ENCODE measurements around the gene ZNF827.

ZNF827 gene

GRCh38 chr4:145859426-145859825 lies 79.2 kb downstream of the ZNF827 start:
- Histone ChIP-seq H3K4me3 (ENCODE audit: low read depth in 1 of 2, low read length in 2 of 2) (no peak overlapping the region), H3K27me3 (ENCODE audit: control insufficient read depth in 1 of 2, insufficient read depth in 2 of 2, low read length in 2 of 2) (no peaks in the 10 kb centered on the region), H3K9ac (ENCODE audit: low read length) (no peak overlapping the region), H3K4me1 (ENCODE audit: insufficient read depth, low read length) (peaks cover 7% of the 10 kb centered on the region), H3K9me3 (ENCODE audit: low read length) (no peaks in the 10 kb centered on the region), H3K36me3 (ENCODE audit: insufficient read depth, low read length) (no peaks in the 10 kb centered on the region), H3K27ac (ENCODE audit: low read depth, low read length) (no peak overlapping the region)

DNA sequence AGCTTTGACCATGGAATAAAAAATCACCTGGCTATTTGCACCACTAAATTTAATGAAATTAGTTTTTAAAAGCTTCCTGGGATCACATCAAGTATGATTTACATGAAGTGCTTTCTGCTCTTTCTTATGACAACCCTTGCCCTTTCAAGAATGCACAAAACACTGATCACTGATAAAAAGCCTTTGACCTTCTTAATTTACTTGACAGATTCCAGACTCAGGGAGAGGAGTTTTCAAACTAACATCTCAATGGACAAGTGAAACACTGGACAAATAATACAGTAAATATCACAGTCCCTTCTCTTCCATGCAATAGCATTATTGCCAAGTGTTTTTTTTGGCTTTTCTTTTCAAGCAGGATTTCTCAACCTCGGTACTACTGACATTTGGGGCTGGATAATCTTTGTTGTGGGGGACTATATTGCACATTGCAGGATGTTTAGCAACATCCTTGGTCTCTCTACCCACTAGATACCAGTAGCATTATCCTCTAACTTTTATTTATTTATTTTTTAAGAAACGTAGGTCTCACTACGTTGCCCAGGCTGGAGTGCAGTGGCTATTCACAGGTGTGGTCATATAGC lies 86.3 kb downstream of the ZNF827 start:
- H3K4me3 ChIP-seq (ENCODE audit: low read depth in 1 of 2, low read length in 2 of 2), result no peak overlapping the region
- no peak overlapping the region for H3K27ac ChIP-seq (ENCODE audit: low read depth, low read length)
- H3K9me3 ChIP-seq (ENCODE audit: low read length), result no peaks in the 10 kb centered on the region
- H3K27me3 ChIP-seq (ENCODE audit: control insufficient read depth in 1 of 2, insufficient read depth in 2 of 2, low read length in 2 of 2), result no peaks in the 10 kb centered on the region
- H3K9ac ChIP-seq (ENCODE audit: low read length), result no peak overlapping the region
- peaks cover 31% of the 10 kb centered on the region for H3K4me1 ChIP-seq (ENCODE audit: insufficient read depth, low read length)
- peaks cover 4% of the 10 kb centered on the region for H3K36me3 ChIP-seq (ENCODE audit: insufficient read depth, low read length)

DNA sequence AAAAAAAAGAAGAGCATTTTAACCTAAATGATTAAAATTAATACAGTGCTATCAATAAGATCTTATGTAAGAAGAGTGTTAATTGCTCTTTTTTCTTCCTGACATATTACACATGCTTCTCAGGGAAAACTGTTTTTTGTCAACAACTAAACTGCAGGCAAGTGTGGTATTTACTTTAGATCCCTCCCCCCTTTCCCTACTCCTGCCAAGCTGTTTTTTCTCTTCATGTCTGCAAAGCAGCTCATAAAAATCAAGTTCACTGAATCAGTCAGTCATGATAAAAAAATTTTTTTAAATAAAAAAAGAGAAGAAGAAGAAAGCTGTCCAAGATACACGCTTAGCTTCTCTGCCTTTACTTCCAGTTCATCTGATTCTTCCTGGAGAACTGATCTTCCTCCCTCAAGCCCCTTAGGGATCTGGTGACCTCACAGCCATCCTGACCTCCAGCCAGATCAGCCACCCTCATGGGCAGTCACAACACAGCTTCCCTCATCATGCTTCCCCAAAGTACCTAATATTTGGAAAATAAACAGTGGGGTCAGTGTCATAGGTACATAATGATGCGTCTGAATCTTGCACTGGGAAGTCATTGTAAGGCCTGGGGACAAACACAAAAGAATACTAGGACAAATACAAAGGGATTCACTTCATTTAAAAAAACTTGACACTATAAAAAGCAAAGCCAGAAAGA lies 87.0 kb downstream of the ZNF827 start:
- H3K4me3 ChIP-seq (ENCODE audit: low read depth in 1 of 2, low read length in 2 of 2), result no peak overlapping the region
- H3K36me3 ChIP-seq (ENCODE audit: insufficient read depth, low read length), result peaks cover 4% of the 10 kb centered on the region
- H3K27me3 ChIP-seq (ENCODE audit: control insufficient read depth in 1 of 2, insufficient read depth in 2 of 2, low read length in 2 of 2), result no peaks in the 10 kb centered on the region
- H3K4me1 ChIP-seq (ENCODE audit: insufficient read depth, low read length), result peaks cover 31% of the 10 kb centered on the region
- no peaks in the 10 kb centered on the region for H3K9me3 ChIP-seq (ENCODE audit: low read length)
- no peak overlapping the region for H3K27ac ChIP-seq (ENCODE audit: low read depth, low read length)
- no peak overlapping the region for H3K9ac ChIP-seq (ENCODE audit: low read length)

DNA sequence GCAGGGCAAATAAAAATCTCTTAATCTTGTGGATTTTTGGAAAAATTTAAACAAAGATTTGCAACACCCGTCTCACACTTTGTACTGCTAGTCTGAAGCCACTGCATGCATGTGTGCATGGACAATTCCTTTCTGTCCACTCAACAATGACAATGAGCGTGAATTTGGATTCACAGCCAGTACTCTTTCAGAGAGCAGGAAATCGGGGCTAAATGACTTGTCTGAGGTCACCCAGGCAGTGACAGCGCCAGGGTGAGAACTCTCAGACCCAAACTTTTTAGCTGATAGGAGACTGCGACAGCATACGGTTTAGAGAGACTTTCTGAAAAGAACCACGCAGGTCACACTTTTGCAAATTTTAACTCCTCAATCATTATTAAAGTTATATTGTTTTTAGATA lies 90.9 kb downstream of the ZNF827 start:
- Histone ChIP-seq H3K4me1 (ENCODE audit: insufficient read depth, low read length) (peaks cover 22% of the 10 kb centered on the region), H3K27ac (ENCODE audit: low read depth, low read length) (no peak overlapping the region), H3K4me3 (ENCODE audit: low read depth in 1 of 2, low read length in 2 of 2) (no peak overlapping the region), H3K36me3 (ENCODE audit: insufficient read depth, low read length) (peaks cover 9% of the 10 kb centered on the region), H3K9me3 (ENCODE audit: low read length) (no peaks in the 10 kb centered on the region), H3K27me3 (ENCODE audit: control insufficient read depth in 1 of 2, insufficient read depth in 2 of 2, low read length in 2 of 2) (no peaks in the 10 kb centered on the region), H3K9ac (ENCODE audit: low read length) (no peak overlapping the region)

DNA sequence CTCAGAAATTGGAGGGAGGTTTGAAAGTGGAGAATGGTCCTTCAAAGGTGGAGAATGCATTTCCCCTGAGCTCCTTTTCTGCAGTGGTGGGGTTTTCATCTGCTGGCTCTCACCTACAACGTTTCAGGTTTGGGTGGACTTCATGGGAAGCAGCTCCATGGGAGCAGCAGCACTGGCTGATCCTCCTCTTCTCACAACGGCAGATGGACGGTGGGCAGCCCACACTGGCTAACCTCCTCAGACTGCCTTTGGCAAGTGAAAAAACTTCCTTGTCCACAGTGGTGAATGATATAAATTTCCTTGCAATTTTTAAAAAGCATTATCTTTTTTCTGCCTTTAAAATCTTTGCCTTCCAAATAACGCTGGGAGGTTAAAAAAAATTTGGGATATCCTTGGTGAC lies 93.5 kb downstream of the ZNF827 start:
- Histone ChIP-seq H3K4me3 (ENCODE audit: low read depth in 1 of 2, low read length in 2 of 2) (no peak overlapping the region), H3K4me1 (ENCODE audit: insufficient read depth, low read length) (no peaks in the 10 kb centered on the region), H3K27ac (ENCODE audit: low read depth, low read length) (no peak overlapping the region), H3K9me3 (ENCODE audit: low read length) (no peaks in the 10 kb centered on the region), H3K27me3 (ENCODE audit: control insufficient read depth in 1 of 2, insufficient read depth in 2 of 2, low read length in 2 of 2) (no peaks in the 10 kb centered on the region), H3K36me3 (ENCODE audit: insufficient read depth, low read length) (peaks cover 15% of the 10 kb centered on the region), H3K9ac (ENCODE audit: low read length) (no peak overlapping the region)

DNA sequence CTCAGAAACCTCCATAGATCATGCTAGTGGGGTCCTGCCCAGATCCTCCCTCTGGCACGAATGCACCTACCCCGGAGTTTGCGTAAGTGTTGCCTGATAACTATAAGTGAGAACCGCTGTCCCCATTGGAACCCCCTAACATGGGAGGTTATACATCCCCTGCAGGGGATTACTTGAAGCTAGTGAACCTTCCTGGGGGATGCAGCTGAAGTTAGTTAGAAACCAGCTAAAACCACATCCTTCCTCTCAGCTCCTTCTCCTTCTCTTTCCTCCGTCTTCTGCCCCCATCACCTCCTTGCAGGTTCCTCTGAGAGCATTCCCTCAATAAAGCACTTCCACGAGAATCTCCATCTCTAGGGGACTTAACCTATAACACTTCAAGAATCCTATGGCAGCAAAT lies 95.0 kb downstream of the ZNF827 start:
- Histone ChIP-seq H3K36me3 (ENCODE audit: insufficient read depth, low read length) (peaks cover 11% of the 10 kb centered on the region), H3K27me3 (ENCODE audit: control insufficient read depth in 1 of 2, insufficient read depth in 2 of 2, low read length in 2 of 2) (no peaks in the 10 kb centered on the region), H3K4me3 (ENCODE audit: low read depth in 1 of 2, low read length in 2 of 2) (no peak overlapping the region), H3K9me3 (ENCODE audit: low read length) (no peaks in the 10 kb centered on the region), H3K4me1 (ENCODE audit: insufficient read depth, low read length) (no peaks in the 10 kb centered on the region), H3K9ac (ENCODE audit: low read length) (no peak overlapping the region), H3K27ac (ENCODE audit: low read depth, low read length) (no peak overlapping the region)

DNA sequence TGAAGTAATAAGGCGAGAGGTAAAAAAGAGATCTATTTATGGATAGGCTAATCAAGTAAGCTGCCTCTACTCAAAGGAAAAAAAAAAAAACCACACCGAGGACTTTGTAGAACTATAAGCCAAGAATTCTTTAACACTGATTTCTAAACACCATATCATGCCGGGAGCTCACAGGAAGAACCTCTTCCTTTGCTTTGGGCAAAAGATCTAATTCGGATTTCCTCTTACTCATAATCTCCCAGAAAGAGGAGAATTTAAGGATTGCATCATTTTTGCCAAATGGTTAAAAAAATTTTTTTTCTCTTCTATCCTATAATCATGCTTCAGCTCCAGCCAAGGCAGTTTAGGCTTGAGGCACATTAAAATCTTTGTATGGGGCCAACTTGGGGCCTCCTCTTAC lies 95.5 kb downstream of the ZNF827 start:
- H3K4me3 ChIP-seq (ENCODE audit: low read depth in 1 of 2, low read length in 2 of 2), result no peak overlapping the region
- H3K27me3 ChIP-seq (ENCODE audit: control insufficient read depth in 1 of 2, insufficient read depth in 2 of 2, low read length in 2 of 2), result no peaks in the 10 kb centered on the region
- no peak overlapping the region for H3K27ac ChIP-seq (ENCODE audit: low read depth, low read length)

DNA sequence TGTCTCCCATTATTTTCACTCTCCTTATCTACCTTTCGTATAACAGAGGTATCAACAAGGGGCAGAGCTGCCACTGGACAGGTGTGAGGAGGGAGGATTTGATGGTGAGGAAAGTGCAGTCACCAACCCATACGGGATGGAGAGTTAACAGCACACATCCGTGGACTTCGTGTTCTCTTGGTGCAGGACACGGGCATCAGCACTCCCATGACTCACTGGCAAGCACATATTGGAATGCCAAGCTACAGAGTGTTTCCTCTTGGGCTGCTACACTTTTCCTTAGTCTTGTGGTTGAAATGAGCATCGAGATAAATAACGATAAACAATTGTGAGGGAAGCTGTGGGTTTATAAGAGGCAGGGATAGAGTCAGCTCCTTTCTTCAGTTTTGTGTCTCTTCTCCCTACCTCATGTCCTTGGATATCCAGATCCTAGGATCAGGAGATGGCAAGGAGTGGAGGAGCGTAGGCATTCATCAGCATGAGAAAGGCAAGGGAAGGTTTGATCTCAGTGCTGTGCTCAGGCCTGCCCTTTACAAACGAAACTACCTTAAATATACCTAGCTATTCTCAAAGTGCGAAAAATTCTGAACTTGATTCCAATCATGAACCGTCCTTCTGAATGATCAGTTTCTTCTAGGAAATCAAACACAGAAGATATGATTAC lies 96.3 kb downstream of the ZNF827 start:
- Histone ChIP-seq H3K9ac (ENCODE audit: low read length) (no peak overlapping the region), H3K36me3 (ENCODE audit: insufficient read depth, low read length) (peaks cover 11% of the 10 kb centered on the region), H3K9me3 (ENCODE audit: low read length) (no peaks in the 10 kb centered on the region), H3K4me1 (ENCODE audit: insufficient read depth, low read length) (no peaks in the 10 kb centered on the region), H3K27ac (ENCODE audit: low read depth, low read length) (no peak overlapping the region), H3K27me3 (ENCODE audit: control insufficient read depth in 1 of 2, insufficient read depth in 2 of 2, low read length in 2 of 2) (no peaks in the 10 kb centered on the region), H3K4me3 (ENCODE audit: low read depth in 1 of 2, low read length in 2 of 2) (no peak overlapping the region)

More for the DNA sequence above, 95.5 kb downstream of the ZNF827 start:
- Histone ChIP-seq H3K36me3 (ENCODE audit: insufficient read depth, low read length) (peaks cover 11% of the 10 kb centered on the region), H3K4me1 (ENCODE audit: insufficient read depth, low read length) (no peaks in the 10 kb centered on the region), H3K9me3 (ENCODE audit: low read length) (no peaks in the 10 kb centered on the region), H3K9ac (ENCODE audit: low read length) (no peak overlapping the region)

DNA sequence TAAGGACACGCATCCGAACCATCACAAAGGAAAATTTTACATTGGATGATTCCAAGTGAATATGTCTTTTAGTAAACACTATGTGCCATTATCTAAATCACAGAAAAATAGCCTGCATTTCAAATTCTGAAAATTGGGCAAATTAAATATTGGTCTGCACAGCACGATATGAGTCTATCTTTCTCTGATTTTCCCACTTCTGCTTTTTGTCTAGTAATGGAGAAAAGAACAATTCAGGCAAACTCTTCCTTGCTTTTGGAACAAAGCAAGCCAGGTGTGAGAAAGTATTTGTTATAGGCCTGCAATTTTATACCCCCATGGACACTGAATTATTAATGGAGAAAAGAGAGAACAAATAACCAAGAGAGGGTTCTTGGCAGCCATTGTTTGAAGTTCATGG lies 97.8 kb downstream of the ZNF827 start:
- H3K9me3 ChIP-seq (ENCODE audit: low read length), result no peaks in the 10 kb centered on the region
- H3K4me1 ChIP-seq (ENCODE audit: insufficient read depth, low read length), result no peaks in the 10 kb centered on the region
- H3K9ac ChIP-seq (ENCODE audit: low read length), result no peak overlapping the region
- no peaks in the 10 kb centered on the region for H3K27me3 ChIP-seq (ENCODE audit: control insufficient read depth in 1 of 2, insufficient read depth in 2 of 2, low read length in 2 of 2)
- no peak overlapping the region for H3K27ac ChIP-seq (ENCODE audit: low read depth, low read length)
- H3K36me3 ChIP-seq (ENCODE audit: insufficient read depth, low read length), result peaks cover 11% of the 10 kb centered on the region
- no peak overlapping the region for H3K4me3 ChIP-seq (ENCODE audit: low read depth in 1 of 2, low read length in 2 of 2)

DNA sequence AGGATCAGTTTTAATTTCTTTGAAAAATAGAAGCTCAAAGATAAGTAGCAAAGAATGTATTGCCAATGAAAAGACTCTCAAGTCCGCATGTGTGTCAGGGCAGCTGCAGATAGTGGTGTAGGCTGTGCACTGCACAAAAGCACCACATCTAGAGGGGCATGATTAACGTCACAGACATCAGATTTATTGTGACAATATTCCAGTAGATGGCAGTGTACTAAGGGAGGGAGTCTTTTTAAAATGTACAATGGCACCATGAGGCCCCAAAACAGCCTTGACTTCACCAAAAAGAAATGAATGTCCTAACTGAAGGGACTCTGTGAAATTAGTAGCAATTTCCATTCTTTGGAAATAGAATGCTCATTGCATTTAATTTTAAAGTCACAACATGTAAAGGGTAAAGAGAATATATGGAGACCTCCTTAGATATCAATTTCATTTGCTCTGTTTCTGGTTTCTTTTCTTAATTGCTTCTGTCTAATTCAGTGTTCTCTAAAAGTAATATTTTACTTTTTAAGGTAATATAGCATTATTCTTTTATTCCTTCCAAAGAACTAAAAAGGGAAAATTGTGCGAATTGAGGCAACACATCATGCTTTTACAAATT lies 98.4 kb downstream of the ZNF827 start:
- Histone ChIP-seq H3K9ac (ENCODE audit: low read length) (no peak overlapping the region), H3K27ac (ENCODE audit: low read depth, low read length) (no peak overlapping the region), H3K9me3 (ENCODE audit: low read length) (no peaks in the 10 kb centered on the region), H3K27me3 (ENCODE audit: control insufficient read depth in 1 of 2, insufficient read depth in 2 of 2, low read length in 2 of 2) (no peaks in the 10 kb centered on the region), H3K4me1 (ENCODE audit: insufficient read depth, low read length) (no peaks in the 10 kb centered on the region), H3K4me3 (ENCODE audit: low read depth in 1 of 2, low read length in 2 of 2) (no peak overlapping the region), H3K36me3 (ENCODE audit: insufficient read depth, low read length) (peaks cover 11% of the 10 kb centered on the region)

DNA sequence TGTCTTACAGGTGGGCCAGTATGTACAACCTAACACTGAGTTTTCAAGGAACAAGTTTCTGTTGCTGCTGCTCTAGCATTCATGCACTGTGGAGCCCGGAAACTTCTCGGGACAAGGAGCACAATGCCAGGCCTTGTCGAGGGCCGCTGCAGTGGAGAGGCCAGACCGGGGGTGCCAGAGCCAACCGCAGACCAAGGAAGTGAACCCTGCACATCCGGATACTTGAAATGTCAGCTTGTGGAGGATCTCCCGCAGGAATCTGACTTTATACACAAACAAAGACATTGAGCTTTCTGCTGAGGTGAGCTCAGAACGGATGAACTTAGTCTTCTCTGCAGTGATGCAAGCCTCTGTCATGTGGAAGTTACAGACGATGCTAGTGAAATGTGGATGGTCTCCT lies 99.5 kb downstream of the ZNF827 start:
- Histone ChIP-seq H3K27ac (ENCODE audit: low read depth, low read length) (no peak overlapping the region), H3K27me3 (ENCODE audit: control insufficient read depth in 1 of 2, insufficient read depth in 2 of 2, low read length in 2 of 2) (no peaks in the 10 kb centered on the region), H3K9me3 (ENCODE audit: low read length) (no peaks in the 10 kb centered on the region), H3K9ac (ENCODE audit: low read length) (no peak overlapping the region), H3K36me3 (ENCODE audit: insufficient read depth, low read length) (peaks cover 7% of the 10 kb centered on the region), H3K4me3 (ENCODE audit: low read depth in 1 of 2, low read length in 2 of 2) (no peak overlapping the region), H3K4me1 (ENCODE audit: insufficient read depth, low read length) (no peaks in the 10 kb centered on the region)

All from muscle layer of colon (tissue), 2 donors.